ENCODE results near the gene MDFIC.

DNA sequence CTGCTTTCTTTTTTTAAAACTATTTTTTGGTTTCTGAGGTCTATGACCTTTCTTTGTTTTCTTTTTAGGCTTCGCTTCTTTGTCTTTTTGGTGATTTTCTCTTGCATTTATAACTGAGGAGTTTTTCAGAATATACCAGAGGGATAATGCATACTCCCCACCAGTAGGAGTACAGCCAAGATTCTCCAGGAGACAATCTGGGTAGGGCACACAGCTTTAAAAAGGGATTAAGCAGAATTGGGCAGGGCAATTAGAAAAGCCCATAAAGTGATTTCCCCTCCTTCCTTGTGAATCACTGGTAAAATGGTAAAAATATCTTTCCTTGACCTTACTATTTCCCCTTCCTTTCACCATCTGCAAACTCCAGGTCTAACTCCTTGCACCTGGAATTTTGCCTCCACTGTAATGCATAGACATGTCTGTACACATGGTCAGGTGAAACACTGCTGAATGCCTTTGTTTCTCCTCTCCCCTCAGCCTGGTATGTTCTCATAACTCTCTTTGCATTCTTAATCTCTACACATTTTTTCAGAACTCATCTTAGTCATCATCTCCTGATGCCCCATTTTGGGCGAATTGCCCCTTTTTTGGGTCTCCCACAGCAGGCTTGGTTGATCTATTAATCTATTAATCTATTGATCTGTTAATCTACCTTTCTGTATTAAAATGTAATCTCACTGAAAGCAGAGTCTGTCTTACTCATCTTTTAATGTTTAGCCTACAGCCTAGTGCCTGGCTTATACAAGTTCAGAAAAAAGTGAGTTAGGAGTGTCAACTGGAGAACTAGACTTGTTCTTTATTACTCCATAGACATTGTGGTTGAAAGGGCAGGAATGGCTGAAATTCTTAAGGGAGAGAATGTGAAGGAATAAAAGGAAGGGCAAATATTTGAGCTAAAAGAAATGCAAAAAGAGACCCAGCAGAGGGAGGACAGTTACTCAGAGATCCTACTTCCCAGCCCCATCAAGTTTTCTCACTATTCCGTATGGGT lies 64.6 kb downstream of the MDFIC start:
- TF ChIP-seq, protein P1, sequence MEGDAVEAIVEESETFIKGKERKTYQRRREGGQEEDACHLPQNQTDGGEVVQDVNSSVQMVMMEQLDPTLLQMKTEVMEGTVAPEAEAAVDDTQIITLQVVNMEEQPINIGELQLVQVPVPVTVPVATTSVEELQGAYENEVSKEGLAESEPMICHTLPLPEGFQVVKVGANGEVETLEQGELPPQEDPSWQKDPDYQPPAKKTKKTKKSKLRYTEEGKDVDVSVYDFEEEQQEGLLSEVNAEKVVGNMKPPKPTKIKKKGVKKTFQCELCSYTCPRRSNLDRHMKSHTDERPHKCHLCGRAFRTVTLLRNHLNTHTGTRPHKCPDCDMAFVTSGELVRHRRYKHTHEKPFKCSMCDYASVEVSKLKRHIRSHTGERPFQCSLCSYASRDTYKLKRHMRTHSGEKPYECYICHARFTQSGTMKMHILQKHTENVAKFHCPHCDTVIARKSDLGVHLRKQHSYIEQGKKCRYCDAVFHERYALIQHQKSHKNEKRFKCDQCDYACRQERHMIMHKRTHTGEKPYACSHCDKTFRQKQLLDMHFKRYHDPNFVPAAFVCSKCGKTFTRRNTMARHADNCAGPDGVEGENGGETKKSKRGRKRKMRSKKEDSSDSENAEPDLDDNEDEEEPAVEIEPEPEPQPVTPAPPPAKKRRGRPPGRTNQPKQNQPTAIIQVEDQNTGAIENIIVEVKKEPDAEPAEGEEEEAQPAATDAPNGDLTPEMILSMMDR (IDR thresholded peaks at IDR 0.05; ENCODE audit: low read depth, low read length): no peak
- TF ChIP-seq POLR2A (IDR thresholded peaks at IDR 0.05; ENCODE audit: extremely low read depth, insufficient read length): no peak
- no peak for TF ChIP-seq MYC (IDR thresholded peaks at IDR 0.05; ENCODE audit: low read depth, low read length)

Measured in NB4 (cell line).